HepG2 (cell line): Measurements from ENCODE around the gene SSBP4. TPM values are rescaled to one million over a fixed set of nuclear protein-coding genes. Genes with fewer than 3 reads are reported as not detected.

Experiments
- ATF7-NPFF ChIP-seq: sonication (generic); formaldehyde crosslinking; IDR thresholded peaks from 2 replicates; pipeline ENCODE4 v1.8.1; 2023; ENCODE audit warnings: mild to moderate bottlenecking, low read depth, missing genetic modification reagents, moderate library complexity
- CC2D1A ChIP-seq: sonication (generic); formaldehyde crosslinking; IDR thresholded peaks from 2 replicates; pipeline ENCODE4 v1.8.1; 2023; ENCODE audit warnings: mild to moderate bottlenecking, missing genetic modification reagents
- CEBPB ChIP-seq: IDR thresholded peaks from 2 replicates; pipeline ENCODE4 v1.6.1; 2011; ENCODE audit warnings: low read depth, low read length, improper control_type of control experiment, borderline replicate concordance
- DMTF1 ChIP-seq: sonication (generic); formaldehyde crosslinking; IDR thresholded peaks from 2 replicates; pipeline ENCODE4 v1.4.0; 2020; ENCODE audit warnings: mild to moderate bottlenecking, missing genetic modification reagents
- GTF3A ChIP-seq: sonication (generic); formaldehyde crosslinking; conservative IDR thresholded peaks from 2 replicates; pipeline ENCODE4 v1.4.0; 2020; ENCODE audit warnings: mild to moderate bottlenecking, missing genetic modification reagents
- HCFC1 ChIP-seq: fragments of 150-350 bp; IDR thresholded peaks from 2 replicates; pipeline ENCODE4 v1.6.1; 2014; ENCODE audit warnings: low read depth, low read length
- HNRNPH1 ChIP-seq: fragments of 200-400 bp; formaldehyde crosslinking; optimal IDR thresholded peaks from 2 replicates; pipeline ENCODE3; 2017; ENCODE audit warnings: mild to moderate bottlenecking, low read depth, low read length
- HOXA7 ChIP-seq: sonication (generic); formaldehyde crosslinking; IDR thresholded peaks from 2 replicates; pipeline ENCODE4 v1.8.1; 2022; ENCODE audit warnings: mild to moderate bottlenecking, missing genetic modification reagents, moderate library complexity
- JARID2 ChIP-seq: sonication (generic); formaldehyde crosslinking; IDR thresholded peaks from 2 replicates; pipeline ENCODE4 v1.8.1; 2023; ENCODE audit warnings: missing genetic modification reagents, inconsistent platforms; ENCODE audit not compliant: insufficient replicate concordance
- KDM3A ChIP-seq: IDR thresholded peaks from 2 replicates; pipeline ENCODE4 v1.6.1; 2018; ENCODE audit warnings: low read depth, missing compliant biosample characterization
- KLF16 ChIP-seq, 2 experiments: sonication (generic) in 1 of 2; formaldehyde crosslinking in 1 of 2; IDR thresholded peaks; 2 replicates each; pipeline versions ENCODE4 v1.6.1 to v1.8.0; 2016 to 2023; ENCODE audit warnings: missing genetic modification reagents in 2 of 2, missing compliant biosample characterization in 1 of 2
- MAF1 ChIP-seq: sonication (generic); formaldehyde crosslinking; IDR thresholded peaks from 2 replicates; pipeline ENCODE4 v1.5.0; 2020; ENCODE audit warnings: missing genetic modification reagents, borderline replicate concordance
- PATZ1 ChIP-seq: sonication (generic); formaldehyde crosslinking; IDR thresholded peaks from 2 replicates; pipeline ENCODE4 v1.4.0; 2020; ENCODE audit warnings: missing genetic modification reagents
- PAXIP1 ChIP-seq: sonication (generic); formaldehyde crosslinking; conservative IDR thresholded peaks from 2 replicates; pipeline ENCODE4 v1.4.0; 2020; ENCODE audit warnings: mild to moderate bottlenecking, missing genetic modification reagents, moderate library complexity
- PPARG ChIP-seq: conservative IDR thresholded peaks from 2 replicates; pipeline ENCODE4 v1.6.1; 2016; ENCODE audit warnings: missing biosample characterization, missing genetic modification reagents
- RARA ChIP-seq: IDR thresholded peaks from 2 replicates; pipeline ENCODE4 v1.6.1; 2016; ENCODE audit warnings: missing genetic modification reagents, missing compliant biosample characterization
- RBFOX2 ChIP-seq: fragments of 200-400 bp; formaldehyde crosslinking; IDR thresholded peaks from 2 replicates; pipeline ENCODE4 v1.6.1; 2017; ENCODE audit warnings: low read depth, mild to moderate bottlenecking, low read length
- SALL1 ChIP-seq: sonication (generic); formaldehyde crosslinking; IDR thresholded peaks from 2 replicates; pipeline ENCODE4 v1.8.0; 2022; ENCODE audit warnings: mild to moderate bottlenecking, missing genetic modification reagents
- SALL2 ChIP-seq: sonication (generic); formaldehyde crosslinking; IDR thresholded peaks from 2 replicates; pipeline ENCODE4 v1.8.1; 2023; ENCODE audit warnings: mild to moderate bottlenecking, missing genetic modification reagents, inconsistent platforms
- SMAD9 ChIP-seq: sonication (generic); formaldehyde crosslinking; IDR thresholded peaks from 2 replicates; pipeline ENCODE4 v1.5.1; 2020; ENCODE audit warnings: mild to moderate bottlenecking, missing genetic modification reagents
- ZFAT ChIP-seq: sonication (generic); formaldehyde crosslinking; conservative IDR thresholded peaks from 2 replicates; pipeline ENCODE4 v1.8.1; 2023; ENCODE audit warnings: missing genetic modification reagents, inconsistent platforms
- ZNF256 ChIP-seq: sonication (generic); formaldehyde crosslinking; conservative IDR thresholded peaks from 2 replicates; pipeline ENCODE4 v1.4.0; 2020; ENCODE audit warnings: missing genetic modification reagents
- ZNF558 ChIP-seq: sonication (generic); formaldehyde crosslinking; IDR thresholded peaks from 2 replicates; pipeline ENCODE4 v1.9.0; 2022; ENCODE audit warnings: mild to moderate bottlenecking, missing genetic modification reagents, borderline replicate concordance
- ZNF792 ChIP-seq: IDR thresholded peaks from 2 replicates; pipeline ENCODE4 v1.6.1; 2016
- ZSCAN12 ChIP-seq: sonication (generic); formaldehyde crosslinking; IDR thresholded peaks from 2 replicates; pipeline ENCODE4 v1.9.0; 2021; ENCODE audit warnings: mild to moderate bottlenecking, missing genetic modification reagents
- polyA plus RNA-seq, 8 experiments: library from polyadenylated mRNA; depleted of rRNA in 3 of 8; stranded (reverse) in 7 of 8; unstranded in 1 of 8; fragments of >200 nt; fragmentation: Illumina TruSeq in 4 of 8; extraction: Trizol in 4 of 8; gene quantifications; 2 replicates each; pipeline versions ENCODE4 v1.2.1 to v1.2.3, GENCODE V29; 2011 to 2016; ENCODE audit warnings: low read depth in 4 of 8, missing spikeins in 1 of 8, mixed read lengths in 1 of 8; ENCODE audit not compliant: insufficient read depth in 1 of 8
- total RNA-seq, 5 experiments: library from RNA; depleted of rRNA; stranded (reverse); fragments of >200 nt; fragmentation: Illumina TruSeq; extraction: Trizol; gene quantifications; 2 replicates each; pipeline ENCODE4 v1.2.3, GENCODE V29; 2016; ENCODE audit warnings: low read depth in 1 of 5

SSBP4 gene
- total and polyA plus RNA-seq, 2 of the 13 experiments (the other 11 are each of a cell fraction or from before 2014, with no cell fraction given): 20.8 to 39.5 TPM

- TF ChIP-seq PAXIP1 (CRISPR knock-in tag) (0 out of 2 replicates have a peak, but pooled peaks have one; percentile 12), ZNF558 (CRISPR knock-in tag) (no peak), HNRNPH1 (no peak), ATF7-NPFF (CRISPR knock-in tag) (no peak), HCFC1 (no peak), SALL2 (CRISPR knock-in tag) (no peak), GTF3A (CRISPR knock-in tag) (no peak), HOXA7 (CRISPR knock-in tag) (no peak), RBFOX2 (no peak), KLF16 (CRISPR knock-in tag; IDR thresholded peaks at IDR 0.05) (no peak), ZNF792 (CRISPR knock-in tag) (no peak), CC2D1A (CRISPR knock-in tag) (no peak), ZNF256 (no peak), PATZ1 (CRISPR knock-in tag) (peak; percentile 27; the same call in 1 of the 2 replicates), PPARG (no peak), DMTF1 (CRISPR knock-in tag) (no peak), SMAD9 (no peak), JARID2 (CRISPR knock-in tag) (no peak), MAF1 (CRISPR knock-in tag) (no peak), ZFAT (CRISPR knock-in tag) (no peak), KDM3A (no peak), CEBPB (no peak), RARA (CRISPR knock-in tag) (peak; percentile 96), SALL1 (peak; percentile 28; the same call in 1 of the 2 replicates), ZSCAN12 (CRISPR knock-in tag) (no peak)
These were observed 4.6 kb upstream of the SSBP4 start (continued) for GRCh38 chr19:18414504-18415177.
